ENCODE results near the gene RAD18. TPM values are rescaled to one million over a fixed set of nuclear protein-coding genes. Genes with fewer than 3 reads are reported as not detected.

The RAD18 gene
- total RNA-seq, 1 experiment from 2014 or later: 25.7 TPM

DNA sequence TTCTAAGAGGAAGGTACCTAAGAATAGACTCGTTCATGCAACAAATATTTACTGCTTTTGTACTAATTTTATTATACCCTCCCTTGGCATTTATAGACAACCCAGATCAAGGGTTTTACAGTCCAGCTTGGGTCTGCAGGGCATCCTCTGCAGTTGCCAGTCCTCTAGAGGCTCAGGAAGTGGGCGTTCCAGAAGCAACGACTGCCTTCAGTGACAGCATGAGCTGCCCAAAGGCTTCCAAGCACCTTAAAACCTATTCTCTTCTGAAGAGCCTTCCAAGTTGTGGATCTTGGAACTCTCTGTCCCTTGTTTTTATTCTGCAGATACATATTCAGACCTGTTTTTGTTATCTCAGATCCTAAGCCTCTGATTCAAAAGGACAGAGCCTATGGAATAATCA lies 95.6 kb downstream of the RAD18 start:
- DNase-seq (ENCODE audit: low read depth): peak; percentile 25

DNA sequence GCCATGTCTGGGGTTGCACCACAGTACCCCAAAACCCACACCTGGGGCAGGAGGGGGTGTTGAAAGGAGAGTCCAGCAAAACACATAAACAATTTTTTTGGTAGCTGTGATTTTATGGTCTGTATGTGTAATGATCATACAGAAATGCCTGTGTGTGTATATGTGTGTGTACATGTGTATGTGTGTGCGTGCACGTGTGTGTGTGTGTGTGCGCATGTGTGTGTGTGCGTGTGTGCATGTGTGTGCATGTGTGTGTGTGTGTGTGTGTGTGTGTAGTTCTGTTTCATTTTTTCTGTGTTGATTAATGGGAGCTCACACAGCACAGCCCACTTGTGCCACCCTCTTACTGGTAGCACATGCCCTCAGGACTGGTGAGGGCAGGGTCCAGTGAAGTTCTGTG lies 97.6 kb downstream of the RAD18 start:
- no peak for DNase-seq (ENCODE audit: low read depth)

DNA sequence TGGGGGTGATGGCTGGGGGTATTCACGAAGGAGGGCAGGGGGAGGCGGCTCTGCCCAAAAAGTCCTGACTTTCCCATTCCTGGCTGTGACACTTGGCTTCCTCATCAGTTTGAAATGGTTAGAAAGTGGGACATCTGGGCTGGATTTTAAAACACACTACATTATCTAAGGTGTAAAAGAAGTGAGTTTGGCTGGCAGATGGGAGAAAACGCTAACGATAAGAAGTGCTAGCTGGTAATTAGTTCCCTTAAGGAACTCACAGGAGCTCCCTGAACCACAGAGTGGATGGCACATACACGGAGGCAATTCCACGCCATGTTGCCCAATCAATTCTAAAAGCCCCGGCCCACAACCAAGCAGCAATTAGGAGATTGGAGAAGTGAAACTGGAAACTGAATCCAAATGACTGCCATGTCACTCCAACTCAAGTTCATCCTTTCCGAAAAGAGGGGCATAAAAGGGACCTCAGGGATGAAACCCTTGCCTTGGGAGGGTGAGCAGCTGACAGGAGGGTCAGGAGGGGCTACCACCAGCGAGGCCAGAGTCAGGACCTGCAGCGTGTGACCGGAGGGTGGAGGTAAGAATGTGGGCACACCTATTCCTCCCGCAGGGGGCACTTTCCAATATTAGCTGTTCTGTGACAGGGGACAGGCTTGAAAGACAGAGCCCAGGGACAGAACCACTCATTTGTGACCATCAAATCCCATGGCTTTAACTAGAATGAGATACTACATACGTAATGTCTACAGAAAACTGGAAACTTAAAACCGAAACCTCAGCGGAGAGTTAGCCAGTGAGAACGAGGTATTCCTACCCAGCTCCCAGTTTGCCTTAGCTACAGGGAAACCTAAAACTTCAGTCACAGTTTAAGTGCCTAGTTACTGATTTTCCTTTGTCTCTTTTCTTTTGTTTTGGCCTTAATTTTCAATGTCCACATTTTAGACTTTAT lies 98.6 kb downstream of the RAD18 start:
- DNase-seq (ENCODE audit: low read depth): peak; percentile 73

DNA sequence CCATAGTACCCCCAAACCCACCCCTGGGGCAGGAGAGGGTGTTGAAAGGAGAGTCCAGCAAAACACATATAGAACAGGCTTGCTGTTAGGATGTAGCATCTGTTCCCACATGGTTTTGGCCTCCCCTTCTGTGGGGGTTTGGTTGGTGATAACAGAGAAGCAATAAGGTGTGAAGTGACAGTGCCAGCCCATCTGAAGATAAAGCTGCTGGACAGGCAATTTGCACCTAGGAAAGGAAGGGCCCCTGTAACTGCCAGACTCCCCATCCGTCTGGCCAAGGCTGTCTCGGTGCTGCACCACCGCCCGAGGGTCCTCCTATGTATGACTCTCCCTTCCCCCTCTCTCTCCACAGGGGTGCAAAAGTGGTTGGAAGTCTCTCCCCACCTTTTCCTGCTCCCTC lies 99.4 kb downstream of the RAD18 start:
- no peak for DNase-seq (ENCODE audit: low read depth)

DNA sequence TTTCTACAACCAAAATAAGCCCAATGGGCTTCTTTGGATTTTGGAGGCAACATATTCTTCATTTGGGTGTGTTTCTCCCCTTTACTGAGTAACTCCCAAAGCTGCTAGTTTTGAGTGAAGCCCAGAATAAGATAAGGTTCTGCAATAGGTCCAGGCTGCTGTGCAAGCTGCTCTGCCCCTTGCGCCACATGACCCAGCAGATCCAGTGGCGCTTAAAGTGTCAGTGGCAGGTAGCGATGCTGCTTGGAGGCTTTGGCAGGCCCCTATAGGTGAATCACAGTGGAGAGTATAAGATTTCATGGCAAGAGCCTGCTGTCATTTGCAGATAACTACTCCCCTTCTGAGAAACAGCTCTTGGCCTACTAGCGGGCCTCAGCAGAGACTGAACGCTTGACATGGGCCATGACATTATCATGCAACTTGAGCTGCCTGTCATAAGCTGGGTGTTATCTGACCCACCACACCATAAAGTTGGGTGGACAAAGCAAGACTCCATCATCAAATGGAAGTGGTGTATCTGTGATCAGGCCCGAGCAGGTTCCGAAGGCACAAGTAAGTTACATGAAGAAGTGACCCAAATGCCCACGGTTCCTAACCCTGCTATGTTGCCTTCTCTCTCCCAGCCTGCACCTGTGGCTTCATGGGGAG lies 105.4 kb downstream of the RAD18 start:
- no peak for DNase-seq (ENCODE audit: low read depth)

DNA sequence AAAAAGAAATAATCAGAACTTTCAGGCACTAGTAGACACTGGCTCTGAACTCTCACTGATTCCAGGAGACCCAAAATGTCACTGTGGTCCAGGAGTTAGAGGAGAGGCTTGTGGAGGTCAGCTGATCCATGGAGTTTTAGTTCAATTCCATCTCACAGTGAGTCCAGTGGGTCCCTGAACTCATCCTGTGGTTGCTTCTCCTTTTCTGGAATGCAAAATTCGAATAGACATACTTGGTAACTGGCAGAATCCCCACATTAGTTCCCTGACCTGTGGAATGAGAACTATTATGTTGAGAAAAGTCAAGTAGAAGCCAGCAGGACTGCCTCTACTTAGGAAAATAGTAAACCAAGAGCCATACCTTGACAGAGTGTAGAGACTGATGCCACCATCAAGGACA lies 106.6 kb downstream of the RAD18 start:
- peak; percentile 59 for DNase-seq (ENCODE audit: low read depth)

DNA sequence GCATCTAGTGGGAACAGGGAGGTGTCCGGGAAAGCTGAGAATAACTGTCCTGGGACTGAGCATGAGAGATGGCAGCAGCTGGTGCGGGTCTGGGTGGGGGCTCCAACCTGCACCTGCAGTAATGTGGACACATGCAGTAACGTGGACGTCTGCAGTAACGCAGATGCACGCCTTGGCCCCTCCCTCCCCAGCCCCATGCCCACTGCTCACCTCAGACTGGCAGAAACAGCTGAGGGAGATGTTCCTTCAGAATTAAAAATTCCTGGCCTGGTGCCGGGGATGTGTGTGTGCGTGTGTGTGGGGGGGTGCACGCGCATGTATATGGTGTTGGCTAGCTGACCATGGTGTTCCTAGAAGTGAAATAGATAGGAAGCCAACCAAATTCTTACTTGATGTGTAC lies 107.2 kb downstream of the RAD18 start:
- DNase-seq (ENCODE audit: low read depth): peak; percentile 87

DNA sequence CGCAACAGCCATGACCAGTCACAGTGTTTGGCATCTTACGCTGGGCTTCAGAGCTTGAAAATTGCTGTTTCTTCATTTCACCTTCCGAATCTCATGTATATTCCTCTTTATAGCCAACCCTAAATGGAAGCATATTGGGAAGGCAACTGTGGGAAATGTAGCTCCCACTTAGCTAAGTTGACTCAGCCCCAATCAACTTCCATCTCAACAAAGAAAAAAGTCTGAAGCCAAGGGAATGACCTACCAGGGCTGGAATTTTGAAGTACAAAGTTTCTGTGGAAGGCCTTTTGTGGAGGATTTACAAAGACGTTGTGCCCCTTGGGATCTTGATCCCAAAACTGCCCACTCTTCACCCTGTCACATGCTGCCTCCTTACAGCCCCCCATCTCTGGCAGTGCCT lies 108.6 kb downstream of the RAD18 start:
- DNase-seq (ENCODE audit: low read depth): no peak

DNA sequence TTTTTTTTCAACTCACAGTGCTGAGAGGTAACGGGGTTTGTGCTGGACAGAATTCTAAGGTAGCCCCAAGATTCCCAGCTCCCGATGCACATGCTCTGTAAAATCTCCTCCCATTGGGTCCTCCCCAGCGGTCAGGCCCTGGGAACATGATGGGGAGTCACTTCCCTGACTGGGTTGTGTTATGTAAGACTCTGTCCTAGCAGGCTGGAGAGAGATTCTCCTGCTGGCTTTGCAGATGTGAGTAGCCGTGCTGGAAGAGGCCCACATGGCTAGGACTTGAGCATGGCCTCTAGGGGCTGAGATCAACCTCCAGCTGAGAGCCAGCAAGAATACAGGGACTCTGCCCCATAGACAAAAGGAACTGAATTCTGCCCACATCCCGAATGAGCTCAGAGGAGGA lies 110.2 kb downstream of the RAD18 start:
- DNase-seq (ENCODE audit: low read depth): no peak

DNA sequence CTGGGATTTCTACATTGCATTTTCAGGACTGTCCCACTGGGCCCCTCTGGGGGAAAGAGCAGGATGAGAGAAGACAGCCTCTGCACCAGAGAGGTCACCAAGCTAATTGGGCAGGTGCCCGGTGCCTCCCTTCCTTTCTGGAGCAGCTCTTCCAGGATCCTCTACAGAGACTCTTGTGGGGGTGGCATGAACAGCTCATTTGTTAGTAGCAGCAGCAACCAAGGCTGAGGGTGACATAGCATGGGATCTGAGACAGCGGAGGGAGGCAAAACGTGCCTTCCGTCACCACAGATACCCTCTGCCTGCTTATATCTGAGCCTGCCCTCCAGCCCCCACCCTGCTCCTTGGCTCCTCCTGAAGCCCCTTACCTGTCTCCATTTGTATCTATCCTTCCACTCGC lies 110.8 kb downstream of the RAD18 start:
- no peak for DNase-seq (ENCODE audit: low read depth)

DNA sequence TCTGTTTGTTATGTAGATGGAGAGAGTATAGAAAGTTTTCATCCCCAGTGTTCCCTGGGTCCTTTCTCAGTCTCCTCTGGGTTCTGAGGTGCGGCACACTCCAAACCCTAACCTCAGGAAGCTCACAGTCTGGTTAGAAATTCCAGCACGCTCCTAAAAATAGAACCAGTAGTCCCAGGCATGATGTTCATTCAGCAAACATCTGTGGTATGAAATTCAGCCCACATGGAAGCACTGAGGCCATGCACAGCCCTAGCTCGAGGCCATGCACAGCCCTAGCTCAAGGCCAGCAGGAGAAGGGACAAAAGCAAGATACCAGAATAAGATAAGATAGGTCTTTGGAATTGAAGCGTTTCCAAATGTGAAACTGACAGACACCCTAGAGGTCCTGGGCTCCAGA lies 111.6 kb downstream of the RAD18 start:
- DNase-seq (ENCODE audit: low read depth): peak; percentile 82

DNA sequence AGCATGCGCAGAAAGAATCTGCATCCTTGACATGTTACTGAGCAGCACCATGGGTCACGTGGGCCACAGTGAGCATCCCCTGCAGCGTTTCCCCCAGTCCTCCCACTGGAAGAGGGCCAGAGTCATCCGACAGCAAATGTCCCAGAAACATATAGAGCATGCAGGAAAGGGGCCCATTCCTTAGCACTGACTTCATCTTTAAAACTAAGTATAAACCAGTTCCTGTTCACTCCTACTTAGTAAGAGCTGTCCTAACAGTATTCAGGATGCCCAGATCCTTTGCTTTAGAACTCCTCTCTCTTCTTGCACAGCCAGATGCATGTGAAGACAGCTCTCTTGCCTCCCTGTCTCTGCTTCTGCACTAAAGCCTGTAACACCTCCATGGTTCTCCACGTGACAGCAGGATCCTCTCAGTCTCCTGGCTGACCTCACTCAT lies 114.6 kb downstream of the RAD18 start:
- no peak for DNase-seq (ENCODE audit: low read depth)

DNA sequence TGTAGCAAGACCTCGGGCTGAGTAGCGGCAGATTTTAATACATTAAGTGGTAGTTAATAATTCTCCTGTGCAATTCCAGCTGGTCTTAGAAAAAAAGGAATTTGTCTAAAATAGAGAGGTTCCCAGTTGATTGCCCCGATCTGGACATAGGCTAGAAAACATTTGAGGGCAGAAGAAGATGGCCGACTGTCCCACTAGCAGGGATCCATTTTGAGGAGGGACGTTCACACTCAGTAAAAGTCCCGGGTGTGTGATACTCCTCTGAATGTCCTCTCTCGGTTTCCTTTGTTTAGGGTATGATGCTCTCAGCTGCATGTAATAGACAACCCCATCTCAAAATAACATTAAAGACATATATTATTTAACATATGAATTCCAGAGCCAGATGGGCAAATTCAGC lies 116.0 kb downstream of the RAD18 start:
- DNase-seq (ENCODE audit: low read depth): no peak

DNA sequence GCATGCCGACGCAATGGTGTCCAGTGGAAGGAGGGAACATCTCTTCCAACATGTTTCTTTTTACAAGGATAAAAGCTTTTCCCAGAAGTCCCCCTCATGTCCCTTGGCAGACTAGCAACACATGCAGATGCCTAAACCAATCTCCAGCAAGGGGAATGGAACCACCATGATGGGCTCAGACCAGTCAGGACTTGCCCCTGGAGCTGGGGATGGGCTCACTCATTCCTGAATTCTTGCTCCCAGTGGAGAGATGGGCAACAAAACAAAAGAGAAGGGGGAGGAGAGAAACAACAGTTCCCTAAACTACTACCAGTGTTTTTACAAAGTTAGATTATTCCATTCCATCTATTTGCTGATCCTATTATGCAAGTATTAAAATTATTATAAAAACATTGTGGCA lies 117.1 kb downstream of the RAD18 start:
- no peak for DNase-seq (ENCODE audit: low read depth)

DNA sequence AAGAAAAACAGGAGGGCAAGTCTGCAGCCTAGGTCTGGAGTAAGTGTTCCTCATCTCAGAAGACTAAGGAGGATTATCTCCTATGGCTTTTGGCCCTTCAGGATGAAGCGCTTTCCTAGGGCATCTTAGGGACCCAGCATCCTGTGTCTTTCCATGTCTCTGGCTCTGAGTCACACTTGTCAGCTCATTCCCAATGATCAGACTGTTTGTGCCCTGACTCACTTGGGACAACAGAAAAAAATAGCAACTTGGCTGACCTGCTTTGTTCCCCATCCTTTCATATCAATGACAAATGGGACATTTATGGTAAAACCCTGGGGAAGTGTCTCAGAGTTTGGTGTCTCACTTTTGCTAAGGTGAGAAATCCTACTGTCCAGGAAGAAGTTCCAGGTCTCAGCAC lies 117.6 kb downstream of the RAD18 start:
- peak; percentile 81 for DNase-seq (ENCODE audit: low read depth)

DNA sequence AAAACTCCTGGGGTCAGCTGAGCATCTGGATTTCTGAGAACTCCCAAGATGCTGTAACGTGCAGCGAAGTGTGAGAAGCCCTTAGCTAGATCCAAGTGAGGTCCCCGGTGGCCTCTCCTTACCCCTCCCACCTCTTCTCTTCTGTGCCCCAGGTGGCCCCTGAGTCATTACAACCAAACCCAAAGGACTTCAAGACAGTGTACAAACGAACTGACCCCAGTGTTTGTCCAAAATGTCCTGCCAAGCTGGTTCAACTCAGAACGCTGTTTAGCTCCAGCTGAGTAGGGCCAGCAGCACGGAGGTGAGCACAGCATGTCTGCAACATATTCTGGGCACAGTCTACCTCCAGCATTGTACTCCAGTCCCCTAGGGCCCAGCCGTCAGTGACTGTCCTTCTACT lies 119.9 kb downstream of the RAD18 start:
- no peak for DNase-seq (ENCODE audit: low read depth)

DNA sequence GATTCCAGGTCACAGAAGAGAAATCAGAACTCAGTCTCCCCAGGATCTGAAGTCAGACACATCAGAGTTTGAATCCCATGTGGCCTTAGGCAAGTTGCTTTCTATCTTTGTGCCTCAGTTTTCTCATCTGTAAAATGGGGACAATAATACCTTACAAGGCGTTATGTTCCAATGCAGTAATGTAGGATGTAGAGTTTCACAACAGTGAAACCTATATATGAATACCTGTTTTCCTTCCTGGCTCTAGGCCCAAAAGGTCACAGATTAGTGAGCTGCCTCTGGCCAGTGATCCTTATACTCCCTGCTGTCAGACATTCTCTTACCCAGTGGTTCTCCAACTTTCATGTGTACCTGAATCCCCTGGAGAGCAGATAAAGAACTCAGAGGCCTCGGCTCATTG lies 121.0 kb downstream of the RAD18 start:
- DNase-seq (ENCODE audit: low read depth): no peak

DNA sequence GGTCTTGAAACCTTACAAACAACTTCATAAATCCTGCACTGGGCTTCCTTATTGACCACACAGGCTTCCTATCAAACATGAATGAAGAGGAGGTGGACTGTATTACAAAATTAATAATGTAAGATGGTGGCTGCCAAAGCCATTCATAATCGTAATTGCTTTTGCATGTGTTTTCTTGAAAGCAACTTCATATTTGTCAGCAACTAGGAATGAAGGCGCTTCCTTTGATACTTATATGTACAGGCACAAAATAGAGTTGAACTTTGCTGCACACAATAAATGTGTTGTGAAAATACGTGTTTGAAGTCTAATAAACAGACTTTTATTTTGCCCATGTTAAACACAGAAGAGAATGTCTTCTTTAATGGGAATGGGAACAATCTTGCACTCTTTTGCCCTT lies 121.8 kb downstream of the RAD18 start:
- no peak for DNase-seq (ENCODE audit: low read depth)

DNA sequence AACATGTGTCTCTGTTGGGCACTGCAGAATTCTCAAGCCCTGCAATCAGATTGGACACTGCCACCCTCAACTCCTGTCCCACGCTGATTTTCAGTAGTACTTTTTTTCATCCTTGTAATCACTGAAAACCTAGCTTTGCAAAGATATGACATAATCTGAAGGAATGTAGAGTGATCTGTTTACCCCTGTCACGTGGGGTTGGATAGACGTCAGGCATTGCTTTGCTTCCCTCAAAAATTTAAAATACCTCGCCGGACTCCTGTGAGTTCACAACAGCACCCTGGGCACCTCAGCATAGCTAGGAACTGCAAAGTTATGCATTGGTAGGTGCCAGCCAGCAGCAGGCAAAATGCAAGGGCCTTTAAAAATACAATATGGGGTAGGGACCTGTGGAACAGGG lies 122.7 kb downstream of the RAD18 start:
- DNase-seq (ENCODE audit: low read depth): peak; percentile 58

DNA sequence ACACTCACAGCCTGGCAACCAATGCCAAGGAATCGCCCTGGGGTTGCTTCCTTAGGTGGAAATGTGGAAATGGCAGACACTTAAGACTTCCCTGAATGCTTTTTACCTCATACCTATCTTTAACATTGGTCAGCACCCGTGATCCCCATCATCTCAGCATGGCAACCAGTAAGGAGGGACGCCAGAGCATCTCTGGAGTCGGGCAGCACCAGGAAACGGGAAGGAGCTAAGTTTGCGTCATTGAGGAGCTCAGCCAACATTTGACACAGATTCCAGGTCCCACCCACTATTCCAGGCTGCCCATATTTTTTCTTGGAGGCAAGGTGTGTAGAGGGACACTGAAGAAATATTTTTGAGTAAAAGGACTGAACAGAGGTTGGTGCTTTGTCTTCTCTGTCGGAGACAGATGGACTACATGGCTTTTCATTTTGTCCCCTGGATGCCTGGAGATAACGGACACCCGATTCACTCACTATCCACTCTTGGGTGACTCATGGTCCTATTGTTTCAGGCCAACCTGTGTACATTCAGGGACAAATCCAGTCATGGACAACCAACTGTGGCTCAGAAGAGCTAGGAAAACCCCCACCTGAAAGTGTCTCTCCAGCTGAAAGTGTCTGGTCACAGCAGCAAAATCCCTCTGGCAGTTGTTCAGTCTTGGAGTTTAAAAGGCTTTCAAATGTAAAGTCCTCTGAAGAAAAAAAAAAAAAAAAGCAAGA lies 123.5 kb downstream of the RAD18 start:
- no peak for DNase-seq (ENCODE audit: low read depth)

DNA sequence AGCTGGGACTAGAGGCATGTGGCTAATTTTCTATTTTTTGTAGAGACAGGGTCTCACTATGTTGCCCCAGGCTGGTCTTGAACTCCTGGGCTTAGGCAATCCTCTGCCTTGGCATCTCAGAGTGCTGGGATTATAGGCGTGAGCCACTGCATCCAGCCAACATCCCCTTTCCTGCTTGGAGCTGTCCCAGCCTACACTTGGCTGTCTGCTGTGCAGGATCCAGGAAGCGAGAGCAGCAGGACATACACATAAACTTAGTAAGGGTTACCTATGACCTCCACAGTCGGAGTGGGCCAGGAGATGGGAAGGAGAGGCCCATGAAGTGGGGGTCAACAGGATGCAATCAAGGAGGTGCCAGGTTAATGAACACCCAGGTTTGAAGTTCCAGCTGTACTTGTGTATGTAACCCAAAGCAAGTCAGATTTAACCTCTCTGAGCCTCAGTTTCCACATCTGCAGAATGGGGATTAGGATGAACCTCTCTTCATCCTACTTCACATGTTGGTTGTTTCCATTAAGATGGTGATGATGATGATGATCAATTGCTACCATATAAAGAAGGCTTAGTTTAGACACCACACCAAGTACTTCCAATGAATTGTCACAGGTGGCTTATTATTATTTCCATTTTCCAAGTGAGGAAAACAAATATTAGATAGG lies 124.4 kb downstream of the RAD18 start:
- DNase-seq (ENCODE audit: low read depth): no peak

DNA sequence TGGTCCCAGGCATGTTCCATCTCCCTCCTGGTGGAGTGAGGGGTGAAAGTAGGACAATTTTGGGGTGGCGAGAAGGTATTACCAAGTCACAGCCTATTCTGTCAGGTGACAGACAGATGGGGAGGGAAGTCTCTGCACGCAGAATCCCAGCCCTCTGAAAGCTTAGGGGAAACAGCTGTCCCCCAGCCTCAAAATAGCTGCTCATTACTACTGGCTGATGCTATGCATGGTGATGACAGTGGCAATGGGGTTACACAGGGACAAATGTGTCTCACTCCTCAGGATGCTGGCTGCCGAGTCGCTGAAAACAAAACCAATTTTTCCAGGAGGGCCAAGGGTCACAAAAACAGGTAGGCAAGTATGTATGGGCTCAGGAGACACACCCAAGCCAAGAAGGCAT lies 125.0 kb downstream of the RAD18 start:
- no peak for DNase-seq (ENCODE audit: low read depth)
